HepG2 (cell line): ENCODE measurements around the gene SEC24D. TPM values are rescaled to one million over a fixed set of nuclear protein-coding genes. Genes with fewer than 3 reads are reported as not detected.

Source experiments
- DMAP1 ChIP-seq: IDR thresholded peaks from 2 replicates; pipeline ENCODE4 v1.6.1; 2016
- HMGXB4 ChIP-seq, 2 experiments: sonication (generic) in 1 of 2; formaldehyde crosslinking in 1 of 2; IDR thresholded peaks; 2 replicates each; pipeline versions ENCODE4 v1.4.0 to v1.6.1; 2018 to 2020; ENCODE audit warnings: missing genetic modification reagents in 2 of 2, borderline replicate concordance in 1 of 2, low read depth in 1 of 2, mild to moderate bottlenecking in 1 of 2, missing biosample characterization in 1 of 2
- HNF1B ChIP-seq: sonication (generic); formaldehyde crosslinking; IDR thresholded peaks from 2 replicates; pipeline ENCODE4 v1.5.1; 2020; ENCODE audit warnings: mild to moderate bottlenecking, moderate library complexity, missing genetic modification reagents
- PAXIP1 ChIP-seq: sonication (generic); formaldehyde crosslinking; conservative IDR thresholded peaks from 2 replicates; pipeline ENCODE4 v1.4.0; 2020; ENCODE audit warnings: mild to moderate bottlenecking, missing genetic modification reagents, moderate library complexity
- POLR2AphosphoS5 ChIP-seq: IDR thresholded peaks from 2 replicates; pipeline ENCODE4 v1.6.1; 2012; ENCODE audit warnings: low read depth, low read length
- RXRA ChIP-seq: sonication (generic); formaldehyde crosslinking; IDR thresholded peaks from 2 replicates; pipeline ENCODE4 v1.5.1; 2020; ENCODE audit warnings: missing genetic modification reagents
- SIX4 ChIP-seq: sonication (generic); formaldehyde crosslinking; IDR thresholded peaks from 2 replicates; pipeline ENCODE4 v1.4.0; 2020; ENCODE audit warnings: missing genetic modification reagents
- TAF1 ChIP-seq: sonication (generic); formaldehyde crosslinking; IDR thresholded peaks from 2 replicates; pipeline ENCODE4 v1.4.0; 2020; ENCODE audit warnings: missing genetic modification reagents
- ZC3H4 ChIP-seq: sonication (generic); formaldehyde crosslinking; IDR thresholded peaks from 2 replicates; pipeline ENCODE4 v1.4.0; 2020; ENCODE audit warnings: missing genetic modification reagents, borderline replicate concordance
- ZMYM4 ChIP-seq: sonication (generic); formaldehyde crosslinking; IDR thresholded peaks from 2 replicates; pipeline ENCODE4 v1.8.1; 2023; ENCODE audit warnings: mild to moderate bottlenecking, missing genetic modification reagents
- ZNF713 ChIP-seq: sonication (generic); formaldehyde crosslinking; IDR thresholded peaks from 2 replicates; pipeline ENCODE4 v1.4.0; 2020; ENCODE audit warnings: mild to moderate bottlenecking, missing genetic modification reagents
- ZNF775 ChIP-seq: sonication (generic); formaldehyde crosslinking; IDR thresholded peaks from 2 replicates; pipeline ENCODE4 v1.4.0; 2020; ENCODE audit warnings: missing genetic modification reagents, mild to moderate bottlenecking, moderate library complexity, borderline replicate concordance
- polyA plus RNA-seq, 8 experiments: library from polyadenylated mRNA; depleted of rRNA in 3 of 8; stranded (reverse) in 7 of 8; unstranded in 1 of 8; fragments of >200 nt; fragmentation: Illumina TruSeq in 4 of 8; extraction: Trizol in 4 of 8; gene quantifications; 2 replicates each; pipeline versions ENCODE4 v1.2.1 to v1.2.3, GENCODE V29; 2011 to 2016; ENCODE audit warnings: low read depth in 4 of 8, missing spikeins in 1 of 8, mixed read lengths in 1 of 8; ENCODE audit not compliant: insufficient read depth in 1 of 8
- total RNA-seq, 5 experiments: library from RNA; depleted of rRNA; stranded (reverse); fragments of >200 nt; fragmentation: Illumina TruSeq; extraction: Trizol; gene quantifications; 2 replicates each; pipeline ENCODE4 v1.2.3, GENCODE V29; 2016; ENCODE audit warnings: low read depth in 1 of 5
- TF ChIP-seq, protein P1 (sequence below): sonication (generic); formaldehyde crosslinking; IDR thresholded peaks from 2 replicates; pipeline ENCODE4 v1.8.1; 2023; ENCODE audit warnings: mild to moderate bottlenecking, inconsistent platforms, moderate library complexity, missing genetic modification reagents, borderline replicate concordance
- TF ChIP-seq, protein P2 (sequence below), 2 experiments: sonication (generic) in 1 of 2; formaldehyde crosslinking in 1 of 2; IDR thresholded peaks; 2 replicates each; pipeline versions ENCODE4 v1.4.0 to v1.6.1; 2016 to 2020; ENCODE audit warnings: borderline replicate concordance in 1 of 2, low read depth in 1 of 2, mild to moderate bottlenecking in 1 of 2, missing genetic modification reagents in 1 of 2

SEC24D gene
- total and polyA plus RNA-seq, 2 of the 13 experiments (the other 11 are each of a cell fraction or from before 2014, with no cell fraction given) = 30.0 to 51.1 TPM

GRCh38 chr4:118684873-118685811 is 150.8 kb downstream of the SEC24D start, which contains the start of gene METTL14 (continued):
- TF ChIP-seq PAXIP1 (CRISPR knock-in tag) (peak; percentile 26; the same call in 1 of the 2 replicates), TAF1 (CRISPR knock-in tag) (peak; percentile 71; the same call in 1 of the 2 replicates), RXRA (peak; percentile 53; the same call in 1 of the 2 replicates), ZMYM4 (CRISPR knock-in tag) (peak; percentile 78), SIX4 (CRISPR knock-in tag) (no peak), ZC3H4 (CRISPR knock-in tag) (no peak), HNF1B (CRISPR knock-in tag) (peak; percentile 63; the same call in 1 of the 2 replicates), POLR2AphosphoS5 (peak; percentile 92), DMAP1 (CRISPR knock-in tag) (peak; percentile 80; the same call in 1 of the 2 replicates), ZNF713 (CRISPR knock-in tag) (no peak), HMGXB4 (CRISPR knock-in tag; IDR thresholded peaks at IDR 0.05; ENCODE audit: borderline replicate concordance in 1 of 2, low read depth in 1 of 2) (0 out of 4 replicates have a peak, but pooled peaks have one; percentile 23 to 59), ZNF775 (CRISPR knock-in tag) (no peak)
- TF ChIP-seq, protein P1, sequence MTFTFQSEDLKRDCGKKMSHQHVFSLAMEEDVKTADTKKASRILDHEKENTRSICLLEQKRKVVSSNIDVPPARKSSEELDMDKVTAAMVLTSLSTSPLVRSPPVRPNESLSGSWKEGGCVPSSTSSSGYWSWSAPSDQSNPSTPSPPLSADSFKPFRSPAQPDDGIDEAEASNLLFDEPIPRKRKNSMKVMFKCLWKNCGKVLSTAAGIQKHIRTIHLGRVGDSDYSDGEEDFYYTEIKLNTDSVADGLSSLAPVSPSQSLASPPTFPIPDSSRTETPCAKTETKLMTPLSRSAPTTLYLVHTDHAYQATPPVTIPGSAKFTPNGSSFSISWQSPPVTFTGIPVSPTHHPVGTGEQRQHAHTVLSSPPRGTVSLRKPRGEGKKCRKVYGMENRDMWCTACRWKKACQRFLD (CRISPR knock-in tag) = peak; percentile 84; the same call in 1 of the 2 replicates
- TF ChIP-seq, protein P2, sequence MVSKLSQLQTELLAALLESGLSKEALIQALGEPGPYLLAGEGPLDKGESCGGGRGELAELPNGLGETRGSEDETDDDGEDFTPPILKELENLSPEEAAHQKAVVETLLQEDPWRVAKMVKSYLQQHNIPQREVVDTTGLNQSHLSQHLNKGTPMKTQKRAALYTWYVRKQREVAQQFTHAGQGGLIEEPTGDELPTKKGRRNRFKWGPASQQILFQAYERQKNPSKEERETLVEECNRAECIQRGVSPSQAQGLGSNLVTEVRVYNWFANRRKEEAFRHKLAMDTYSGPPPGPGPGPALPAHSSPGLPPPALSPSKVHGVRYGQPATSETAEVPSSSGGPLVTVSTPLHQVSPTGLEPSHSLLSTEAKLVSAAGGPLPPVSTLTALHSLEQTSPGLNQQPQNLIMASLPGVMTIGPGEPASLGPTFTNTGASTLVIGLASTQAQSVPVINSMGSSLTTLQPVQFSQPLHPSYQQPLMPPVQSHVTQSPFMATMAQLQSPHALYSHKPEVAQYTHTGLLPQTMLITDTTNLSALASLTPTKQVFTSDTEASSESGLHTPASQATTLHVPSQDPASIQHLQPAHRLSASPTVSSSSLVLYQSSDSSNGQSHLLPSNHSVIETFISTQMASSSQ (IDR thresholded peaks at IDR 0.05; ENCODE audit: low read depth) = no peak
- TF ChIP-seq, protein P2 (CRISPR knock-in tag; IDR thresholded peaks at IDR 0.05; ENCODE audit: borderline replicate concordance) = no peak
